ENCODE measurements around the gene KMO. TPM values are rescaled to one million over a fixed set of nuclear protein-coding genes. Genes with fewer than 3 reads are reported as not detected.

Gene KMO
- total and polyA plus RNA-seq, 2 of the 13 experiments (the other 11 are each of a cell fraction or from before 2014, with no cell fraction given) = 0.01 TPM; not detected in 1

DNA sequence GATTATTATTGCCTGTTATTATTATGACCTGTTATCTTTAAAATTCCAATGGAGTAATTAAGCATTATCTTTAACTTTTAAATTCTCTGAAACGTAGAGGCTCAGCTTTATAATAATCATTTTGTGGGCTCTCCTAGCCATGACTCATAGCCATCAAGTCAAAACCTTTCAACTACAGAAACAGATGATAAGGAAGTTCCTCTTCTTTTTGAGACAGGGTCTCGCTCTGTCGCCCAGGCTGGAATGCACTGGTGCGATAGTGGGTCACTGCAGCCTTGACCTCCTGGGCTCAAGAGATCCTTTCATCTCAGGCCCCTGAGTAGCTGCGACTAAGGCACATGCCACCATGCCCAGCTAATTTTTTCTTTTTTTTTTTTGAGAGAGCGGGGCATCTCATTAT, 64.5 kb downstream of the KMO start:
- intact Hi-C loops (cut with micrococcal nuclease; ENCODE audit: unreplicated experiment) (no loop called here), in situ Hi-C loops (cut with HindIII; ENCODE audit: extremely low pct_ligation_motif_present, low pct_unique_long_range_greater_than_20kb) (no loop called here)
- Histone ChIP-seq H3K79me2 (ENCODE audit: insufficient read depth, low read length) (no peaks in the 10 kb centered on the region), H3K4me3 (replicated peaks in 1 of 3; ENCODE audit: insufficient read depth in 1 of 3, low read depth in 2 of 3, low read length in 3 of 3) (no peak overlapping the region), H3K9me3 (ENCODE audit: low read length) (no peaks in the 10 kb centered on the region), H4K20me1 (ENCODE audit: insufficient read depth, low read length) (no peaks in the 10 kb centered on the region), H3K9ac (ENCODE audit: insufficient read depth, low read depth, low read length) (no peak overlapping the region), H3K27me3 (ENCODE audit: control insufficient read depth in 1 of 2, insufficient read depth in 2 of 2, low read length in 2 of 2) (no peaks in the 10 kb centered on the region; a peak in 1 of 5 replicates), H3K27ac (ENCODE audit: extremely low read length, insufficient read depth, low read length) (no peak overlapping the region), H3K4me1 (ENCODE audit: insufficient read depth, low read length) (no peaks in the 10 kb centered on the region), H2AFZ (ENCODE audit: low read length) (no peak overlapping the region), H3K4me2 (ENCODE audit: low read depth, low read length) (no peak overlapping the region), H3K36me3 (replicated peaks in 1 of 2; ENCODE audit: control insufficient read depth in 1 of 2, insufficient read depth in 2 of 2, low read length in 2 of 2) (no peaks in the 10 kb centered on the region; a peak in 2 of 5 replicates)
- 97% methylated on average over 5 of the region's 6 CpGs for WGBS (ENCODE audit: low lambda C conversion rate)
- BruUV-seq (replicated peaks) = no TSS peak
- TF ChIP-seq ZBTB38 (CRISPR knock-in tag; IDR thresholded peaks at IDR 0.05) = no peak
- no peak for TF ChIP-seq TARDBP (CRISPR knock-in tag; IDR thresholded peaks at IDR 0.05)
- TF ChIP-seq TCF7L2 (IDR thresholded peaks at IDR 0.05; ENCODE audit: low read depth, low read length) = no peak
- no peak for TF ChIP-seq ZNF720 (CRISPR knock-in tag; IDR thresholded peaks at IDR 0.05)
- TF ChIP-seq ZNF724P (CRISPR knock-in tag; IDR thresholded peaks at IDR 0.05; ENCODE audit: borderline replicate concordance) = no peak
- no peak for TF ChIP-seq KDM5B (CRISPR knock-in tag; IDR thresholded peaks at IDR 0.05; ENCODE audit: borderline replicate concordance)
- no peak for TF ChIP-seq ZBTB20 (CRISPR knock-in tag; IDR thresholded peaks at IDR 0.05; ENCODE audit: borderline replicate concordance, low read depth)
- no peak for TF ChIP-seq BHLHE40 (IDR thresholded peaks at IDR 0.05; ENCODE audit: low read length)
- TF ChIP-seq HNRNPH1 (optimal IDR thresholded peaks at IDR 0.05; ENCODE audit: low read depth, low read length) = no peak
- TF ChIP-seq RARG (CRISPR knock-in tag; IDR thresholded peaks at IDR 0.05; ENCODE audit: low read depth) = no peak
- no peak for TF ChIP-seq JUNB (CRISPR knock-in tag; IDR thresholded peaks at IDR 0.05; ENCODE audit: borderline replicate concordance)
- no peak for TF ChIP-seq ZNF629 (CRISPR knock-in tag; conservative IDR thresholded peaks at IDR 0.05)
- no peak for TF ChIP-seq KDM2A (CRISPR knock-in tag; IDR thresholded peaks at IDR 0.05; ENCODE audit: borderline replicate concordance, low read depth)
- TF ChIP-seq, protein P1, sequence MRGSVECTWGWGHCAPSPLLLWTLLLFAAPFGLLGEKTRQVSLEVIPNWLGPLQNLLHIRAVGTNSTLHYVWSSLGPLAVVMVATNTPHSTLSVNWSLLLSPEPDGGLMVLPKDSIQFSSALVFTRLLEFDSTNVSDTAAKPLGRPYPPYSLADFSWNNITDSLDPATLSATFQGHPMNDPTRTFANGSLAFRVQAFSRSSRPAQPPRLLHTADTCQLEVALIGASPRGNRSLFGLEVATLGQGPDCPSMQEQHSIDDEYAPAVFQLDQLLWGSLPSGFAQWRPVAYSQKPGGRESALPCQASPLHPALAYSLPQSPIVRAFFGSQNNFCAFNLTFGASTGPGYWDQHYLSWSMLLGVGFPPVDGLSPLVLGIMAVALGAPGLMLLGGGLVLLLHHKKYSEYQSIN (CRISPR knock-in tag; IDR thresholded peaks at IDR 0.05; ENCODE audit: borderline replicate concordance) = no peak
- no peak for TF ChIP-seq XRCC5 (optimal IDR thresholded peaks at IDR 0.05; ENCODE audit: low read length)
- TF ChIP-seq ZNF710 (CRISPR knock-in tag; IDR thresholded peaks at IDR 0.05; ENCODE audit: borderline replicate concordance) = no peak
- TF ChIP-seq FOXC1 (CRISPR knock-in tag; IDR thresholded peaks at IDR 0.05; ENCODE audit: borderline replicate concordance) = no peak
- no peak for TF ChIP-seq POGZ (CRISPR knock-in tag; IDR thresholded peaks at IDR 0.05)
- no peak for FAIRE-seq
- POLR2A ChIA-PET = no interaction called here
- ATAC-seq = no peak
- CTCF ChIA-PET (ENCODE audit: low intra/inter-chr PET ratio, low total read pairs) = no interaction called here
- no peak for DNase-seq (ENCODE audit: low spot score)

Measured in HepG2 (cell line).